Stomach (tissue), 9 donors: Measurements from ENCODE around the gene USP7. TPM values are rescaled to one million over a fixed set of nuclear protein-coding genes. Genes with fewer than 3 reads are reported as not detected.

Experiments used
- DNase-seq, 2 donors: peaks; one replicate each; pipeline versions ENCODE4 v3.0.0 to v3.0.0-alpha.2; 2013 to 2019
- H3K27ac ChIP-seq, 5 donors: fragments of 200-600 bp in 4 of 5; sonication (generic) in 4 of 5; one replicate each; pipeline ENCODE4 v1.5.1; 2013 to 2019; ENCODE audit warnings: mild to moderate bottlenecking in 1 of 5, moderate library complexity in 1 of 5
- H3K27me3 ChIP-seq, 3 donors: fragments of 200-600 bp; sonication (generic); one replicate each; pipeline ENCODE4 v1.5.1; 2017 to 2019; ENCODE audit warnings: mixed run types in 1 of 3
- H3K36me3 ChIP-seq, 4 donors: fragments of 200-600 bp; sonication (generic); 1 replicate in 3 of 4; 2 replicates in 1 of 4; pipeline ENCODE4 v1.5.1; 2016 to 2019
- H3K4me1 ChIP-seq, 4 donors: fragments of 200-600 bp; sonication (generic); one replicate each; pipeline ENCODE4 v1.5.1; 2016 to 2019
- H3K4me3 ChIP-seq, 4 donors: fragments of 200-600 bp; sonication (generic) in 3 of 4; one replicate each; pipeline ENCODE4 v1.5.1; 2016 to 2019; ENCODE audit warnings: mild to moderate bottlenecking in 1 of 4
- H3K9me3 ChIP-seq, 4 donors: fragments of 200-600 bp; sonication (generic); one replicate each; pipeline ENCODE4 v1.5.1; 2016 to 2019
- EP300 ChIP-seq: sonication (generic); formaldehyde crosslinking; IDR thresholded peaks from one replicate; pipeline ENCODE4 v1.6.1; 2017; ENCODE audit warnings: antibody characterized with exemption
- POLR2A ChIP-seq, 4 donors: fragments of 450-650 bp; IDR thresholded peaks; one replicate each; pipeline ENCODE4 v1.6.1; 2016; ENCODE audit warnings: antibody characterized with exemption in 4 of 4, control low read depth in 2 of 4, mild to moderate bottlenecking in 1 of 4, moderate library complexity in 1 of 4
- POLR2AphosphoS5 ChIP-seq, 3 donors: sonication (generic); formaldehyde crosslinking; IDR thresholded peaks; one replicate each; pipeline ENCODE4 v1.6.1; 2016; ENCODE audit warnings: antibody characterized with exemption in 3 of 3
- WGBS, 5 donors: extraction: QIAGEN DNeasy Blood & Tissue Kit in 3 of 5; methylation state at CpG; one replicate each; pipeline versions ENCODE4 v1.1.5 to v1.1.7; 2013 to 2018; 5-methylcytosine and 5-hydroxymethylcytosine counted together
- intact Hi-C: fragments of 100-400 bp; cut with DNase I; formaldehyde crosslinking; loops from one replicate; pipeline ENCODE4 v1.15.1; 2023; ENCODE audit warnings: low total_unique reads
- polyA plus RNA-seq, 3 donors: library from polyadenylated mRNA; stranded (reverse); fragments of 200-250 nt; gene quantifications; one replicate each; pipeline ENCODE4 v1.2.3, GENCODE V29; 2013
- total RNA-seq, 5 donors: library from RNA; depleted of rRNA; stranded (reverse); fragments of >200 nt; gene quantifications; one replicate each; pipeline versions ENCODE4 v1.1.0 to v1.2.3, GENCODE V29; 2014 to 2016
- TF ChIP-seq, protein P1 (sequence below), 7 experiments: fragments of 450-650 bp in 4 of 7; fragments of 200-600 bp in 3 of 7; sonication (generic) in 3 of 7; IDR thresholded peaks; one replicate each; pipeline ENCODE4 v1.5.1; 2016 to 2019; ENCODE audit warnings: antibody characterized with exemption in 7 of 7, control low read depth in 2 of 7, mild to moderate bottlenecking in 1 of 7
- donor health status: healthy with polysubstance abuse.
- donor health status: Bipolar disorder and iron deficiency.
- donor health status: healthy.

USP7 gene
- total and polyA plus RNA-seq, 8 donors = 19.3 to 171 (median 58.0) TPM

DNA sequence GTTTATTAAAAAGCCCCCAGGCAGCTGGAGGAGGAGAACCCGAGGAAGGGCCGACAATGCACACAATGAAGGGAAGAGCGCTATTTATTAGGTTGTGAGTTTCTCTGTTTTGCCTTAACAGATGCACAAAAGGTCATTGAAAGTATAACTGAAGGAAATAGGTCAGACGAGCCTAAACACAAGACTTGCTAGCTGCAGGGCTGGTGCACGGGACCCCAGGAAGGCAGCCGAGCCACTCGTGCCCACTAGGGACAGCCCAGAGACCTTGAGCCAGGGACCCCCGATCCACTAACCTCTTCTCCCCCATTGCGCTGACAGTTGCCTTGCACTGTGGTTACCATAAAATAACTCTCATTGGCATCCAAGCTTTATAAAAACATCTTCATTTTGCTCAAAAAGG lies 70.3 kb downstream of the USP7 start:
- H3K4me3 ChIP-seq = no peak overlapping the region
- peaks cover 63 to 95% (median 94%) of the 10 kb centered on the region in 4 donors for H3K36me3 ChIP-seq
- no peak overlapping the region for H3K27ac ChIP-seq
- H3K27me3 ChIP-seq = no peaks in the 10 kb centered on the region
- 78 to 89% (median 85%) methylated on average over 9 of the region's 9 CpGs for WGBS, 5 donors
- no peaks in the 10 kb centered on the region for H3K9me3 ChIP-seq
- no peak for DNase-seq
- intact Hi-C loops = no loop called here
- H3K4me1 ChIP-seq = no peaks in the 10 kb centered on the region
- TF ChIP-seq, protein P1, sequence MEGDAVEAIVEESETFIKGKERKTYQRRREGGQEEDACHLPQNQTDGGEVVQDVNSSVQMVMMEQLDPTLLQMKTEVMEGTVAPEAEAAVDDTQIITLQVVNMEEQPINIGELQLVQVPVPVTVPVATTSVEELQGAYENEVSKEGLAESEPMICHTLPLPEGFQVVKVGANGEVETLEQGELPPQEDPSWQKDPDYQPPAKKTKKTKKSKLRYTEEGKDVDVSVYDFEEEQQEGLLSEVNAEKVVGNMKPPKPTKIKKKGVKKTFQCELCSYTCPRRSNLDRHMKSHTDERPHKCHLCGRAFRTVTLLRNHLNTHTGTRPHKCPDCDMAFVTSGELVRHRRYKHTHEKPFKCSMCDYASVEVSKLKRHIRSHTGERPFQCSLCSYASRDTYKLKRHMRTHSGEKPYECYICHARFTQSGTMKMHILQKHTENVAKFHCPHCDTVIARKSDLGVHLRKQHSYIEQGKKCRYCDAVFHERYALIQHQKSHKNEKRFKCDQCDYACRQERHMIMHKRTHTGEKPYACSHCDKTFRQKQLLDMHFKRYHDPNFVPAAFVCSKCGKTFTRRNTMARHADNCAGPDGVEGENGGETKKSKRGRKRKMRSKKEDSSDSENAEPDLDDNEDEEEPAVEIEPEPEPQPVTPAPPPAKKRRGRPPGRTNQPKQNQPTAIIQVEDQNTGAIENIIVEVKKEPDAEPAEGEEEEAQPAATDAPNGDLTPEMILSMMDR (IDR thresholded peaks at IDR 0.05) = no peak
- no peak for TF ChIP-seq POLR2AphosphoS5 (IDR thresholded peaks at IDR 0.05)
- TF ChIP-seq EP300 = no peak
- no peak for TF ChIP-seq POLR2A (IDR thresholded peaks at IDR 0.05)

GRCh38 chr16:8892101-8892575 lies 71.6 kb downstream of the USP7 start:
- 79 to 88% (median 81%) methylated on average over 14 to 16 of the region's 16 CpGs for WGBS, 5 donors
- Histone ChIP-seq H3K27me3 (no peaks in the 10 kb centered on the region), H3K36me3 (peaks cover 52 to 93% (median 85%) of the 10 kb centered on the region in 4 donors), H3K27ac (no peak overlapping the region), H3K9me3 (no peaks in the 10 kb centered on the region), H3K4me3 (no peak overlapping the region), H3K4me1 (peaks cover 0 to 9% (median under 1%) of the 10 kb centered on the region in 4 donors)
- no peak for DNase-seq
- intact Hi-C loops = no loop called here
- TF ChIP-seq POLR2A (IDR thresholded peaks at IDR 0.05) = no peak
- TF ChIP-seq EP300 = no peak
- TF ChIP-seq, protein P1 (IDR thresholded peaks at IDR 0.05) = no peak
- TF ChIP-seq POLR2AphosphoS5 (IDR thresholded peaks at IDR 0.05) = no peak

DNA sequence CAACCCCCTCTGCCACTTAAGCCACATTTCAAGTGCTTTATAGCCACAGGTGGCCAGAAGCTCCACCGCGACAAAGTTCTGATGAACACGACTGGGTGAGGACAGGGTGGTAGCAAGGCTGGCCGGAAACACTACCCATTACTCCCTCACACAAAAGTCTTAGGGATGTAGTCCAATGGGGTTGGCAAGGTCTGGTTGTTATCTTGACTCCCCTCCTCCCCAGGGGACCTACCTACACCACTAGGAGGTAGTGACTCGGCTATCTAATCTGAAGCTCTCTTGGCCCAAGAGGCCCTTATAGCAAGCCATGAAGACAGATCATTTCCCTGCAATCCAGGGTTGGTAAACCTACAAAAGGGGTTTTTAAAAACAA lies 73.2 kb downstream of the USP7 start:
- H3K36me3 ChIP-seq = peaks cover 38 to 78% (median 70%) of the 10 kb centered on the region in 4 donors
- no peak for DNase-seq
- intact Hi-C loops = no loop called here
- WGBS, 5 donors = 71 to 88% (median 77%) methylated on average over 4 to 5 of the region's 5 CpGs
- peaks cover 0 to 2% (median 0%) of the 10 kb centered on the region in 3 donors for H3K27me3 ChIP-seq
- H3K4me3 ChIP-seq = no peak overlapping the region
- no peak overlapping the region for H3K27ac ChIP-seq
- TF ChIP-seq POLR2A (IDR thresholded peaks at IDR 0.05) = no peak
- no peak for TF ChIP-seq POLR2AphosphoS5 (IDR thresholded peaks at IDR 0.05)
- no peak for TF ChIP-seq EP300
- TF ChIP-seq, protein P1 (IDR thresholded peaks at IDR 0.05) = no peak
- peaks cover 12 to 25% (median 15%) of the 10 kb centered on the region in 4 donors for H3K4me1 ChIP-seq
- H3K9me3 ChIP-seq = no peaks in the 10 kb centered on the region

DNA sequence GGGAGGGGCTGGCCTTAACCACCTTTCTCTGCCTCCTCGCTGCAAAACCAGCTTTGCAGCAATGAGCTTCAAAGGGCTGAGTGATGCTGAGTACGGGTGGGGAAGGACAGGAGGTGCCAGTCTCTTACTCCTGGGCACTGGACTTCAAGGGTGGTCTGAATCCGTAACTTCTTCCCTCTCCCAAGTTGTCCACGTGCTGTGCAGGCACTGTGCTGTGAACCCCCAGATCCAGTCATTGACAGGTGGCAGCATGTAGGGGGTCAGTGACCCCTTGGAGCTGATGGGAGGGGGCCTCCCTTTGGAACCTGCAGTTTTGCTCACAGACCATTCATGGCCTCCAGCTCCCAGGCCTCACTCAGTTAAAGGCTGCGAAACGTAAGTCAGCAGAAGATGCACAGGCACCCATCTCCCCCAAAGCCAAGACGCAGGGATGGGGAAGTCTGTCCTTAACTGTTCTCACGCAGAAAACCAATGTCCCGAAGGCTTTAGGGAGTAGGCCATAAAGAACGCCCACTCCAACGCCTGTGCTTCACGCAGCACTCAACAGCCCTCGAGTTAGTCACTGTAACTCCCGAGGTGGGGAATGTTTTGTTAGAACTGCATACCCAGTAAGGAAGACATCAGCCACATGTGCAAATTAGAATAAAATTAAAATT lies 73.7 kb downstream of the USP7 start:
- H3K9me3 ChIP-seq = no peaks in the 10 kb centered on the region
- intact Hi-C loops = loop anchor here (10.0 kb wide), 2 partner anchors 85 to 325 kb away; no protein-coding TSS in a partner anchor
- peaks cover 0 to 5% (median 0%) of the 10 kb centered on the region in 3 donors for H3K27me3 ChIP-seq
- DNase-seq = no peak
- peaks cover 33 to 73% (median 65%) of the 10 kb centered on the region in 4 donors for H3K36me3 ChIP-seq
- 80 to 85% (median 84%) methylated on average over 14 of the region's 14 CpGs for WGBS, 5 donors
- H3K4me3 ChIP-seq = no peak overlapping the region
- TF ChIP-seq EP300 (no peak), POLR2A (IDR thresholded peaks at IDR 0.05) (no peak), POLR2AphosphoS5 (IDR thresholded peaks at IDR 0.05) (no peak)
- TF ChIP-seq, protein P1 (IDR thresholded peaks at IDR 0.05) = no peak
- H3K4me1 ChIP-seq = peaks cover 13 to 30% (median 20%) of the 10 kb centered on the region in 4 donors
- H3K27ac ChIP-seq = no peak overlapping the region
